ENCODE measurements around the gene KCNK3.
"Not testable (repeated sequence)": the region's sequence is repeated elsewhere in the genome, so short reads cannot be mapped to it uniquely, and the experiment has no call there.

Gene KCNK3

GRCh38 chr2:26754972-26755670 is 62.6 kb downstream of the KCNK3 start:
- DNase-seq (ENCODE audit: low read depth in 1 of 2, low spot score in 1 of 2): no peak

GRCh38 chr2:26756337-26756736 is 63.8 kb downstream of the KCNK3 start:
- no peak for DNase-seq (ENCODE audit: low read depth in 1 of 2, low spot score in 1 of 2)

- DNase-seq (ENCODE audit: low read depth in 1 of 2, low spot score in 1 of 2): no peak
Observed at GRCh38 chr2:26757873-26758789, 65.6 kb downstream of the KCNK3 start.

GRCh38 chr2:26758790-26759321 is 66.3 kb downstream of the KCNK3 start:
- DNase-seq (ENCODE audit: low read depth in 1 of 2, low spot score in 1 of 2): no peak

- no peak for DNase-seq (ENCODE audit: low read depth in 1 of 2, low spot score in 1 of 2)
Observed at GRCh38 chr2:26759845-26760244, 67.3 kb downstream of the KCNK3 start.

GRCh38 chr2:26760991-26761390 is 68.5 kb downstream of the KCNK3 start:
- not testable (repeated sequence) for DNase-seq (ENCODE audit: low read depth in 1 of 2, low spot score in 1 of 2)

GRCh38 chr2:26763019-26763418 is 70.5 kb downstream of the KCNK3 start:
- DNase-seq (ENCODE audit: low read depth in 1 of 2, low spot score in 1 of 2): no peak

- DNase-seq (ENCODE audit: low read depth in 1 of 2, low spot score in 1 of 2): peak; percentile 62 to 78
Observed at GRCh38 chr2:26764078-26764887, 71.8 kb downstream of the KCNK3 start, which contains the start of gene SLC35F6. Gene SLC35F6, plus strand, starts transcription at chr2:26764284. Its CDS starts 66 bp downstream, at chr2:26764350.

- DNase-seq (ENCODE audit: low read depth in 1 of 2, low spot score in 1 of 2): no peak
Observed at GRCh38 chr2:26764906-26765305, 72.4 kb downstream of the KCNK3 start.

GRCh38 chr2:26765475-26766200 is 73.1 kb downstream of the KCNK3 start:
- DNase-seq (ENCODE audit: low read depth in 1 of 2, low spot score in 1 of 2): no peak

GRCh38 chr2:26767129-26767528 is 74.6 kb downstream of the KCNK3 start:
- DNase-seq (ENCODE audit: low read depth in 1 of 2, low spot score in 1 of 2): no peak

GRCh38 chr2:26767894-26768487 is 75.5 kb downstream of the KCNK3 start:
- DNase-seq (ENCODE audit: low read depth in 1 of 2, low spot score in 1 of 2): no peak

- no peak for DNase-seq (ENCODE audit: low read depth in 1 of 2, low spot score in 1 of 2)
Observed at GRCh38 chr2:26768759-26769088, 76.2 kb downstream of the KCNK3 start.

GRCh38 chr2:26769089-26769761 is 76.7 kb downstream of the KCNK3 start:
- DNase-seq (ENCODE audit: low read depth in 1 of 2, low spot score in 1 of 2): no peak

- no peak for DNase-seq (ENCODE audit: low read depth in 1 of 2, low spot score in 1 of 2)
Observed at GRCh38 chr2:26770986-26771586, 78.6 kb downstream of the KCNK3 start.

- no peak for DNase-seq (ENCODE audit: low read depth in 1 of 2, low spot score in 1 of 2)
Observed at GRCh38 chr2:26772064-26773001, 79.8 kb downstream of the KCNK3 start.

- DNase-seq (ENCODE audit: low read depth in 1 of 2, low spot score in 1 of 2): no peak
Observed at GRCh38 chr2:26776195-26776800, 83.8 kb downstream of the KCNK3 start.

- no peak for DNase-seq (ENCODE audit: low read depth in 1 of 2, low spot score in 1 of 2)
Observed at GRCh38 chr2:26778098-26778497, 85.6 kb downstream of the KCNK3 start.

All from activated T-helper 1 cell treated with anti-CD3 and anti-CD28 coated beads, Interleukin-2, amount 50 U/mL, for 16 hours (primary cell).